ENCODE measurements around the gene ADD3.

DNA sequence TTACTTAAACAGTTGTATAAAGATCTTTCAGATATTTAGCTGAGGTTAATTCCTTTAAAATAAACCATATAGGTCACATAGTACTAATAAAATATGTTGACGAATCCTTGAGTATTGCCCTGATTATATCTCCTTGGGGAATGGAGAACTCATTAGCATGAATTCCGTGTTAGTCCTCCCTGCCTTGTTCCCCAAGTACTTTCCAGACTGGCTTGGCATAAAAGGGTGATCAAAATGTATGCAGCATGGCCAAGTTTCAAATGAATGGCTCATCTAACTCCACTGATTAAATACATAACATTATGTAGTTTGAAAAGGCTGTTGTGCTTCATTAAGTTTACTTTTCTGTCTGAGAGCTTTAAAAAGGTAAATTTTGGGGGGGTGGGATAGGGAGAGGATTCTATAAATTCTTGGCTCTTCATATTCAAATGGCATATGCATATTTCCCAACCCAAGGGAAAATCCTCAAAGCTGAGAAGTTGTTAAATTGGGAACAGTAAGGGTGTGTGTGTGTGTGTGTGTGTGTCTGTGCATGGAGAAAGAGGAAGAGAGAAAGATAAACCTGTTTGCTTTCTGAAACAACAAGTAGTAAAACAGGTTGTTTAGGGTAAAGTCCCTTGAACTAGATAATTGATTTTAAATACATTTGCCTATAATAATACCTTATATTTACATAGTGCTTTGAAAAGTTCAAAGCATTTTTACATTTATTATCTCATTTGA is 4.8 kb upstream of the ADD3 start:
- TF ChIP-seq, protein P1, sequence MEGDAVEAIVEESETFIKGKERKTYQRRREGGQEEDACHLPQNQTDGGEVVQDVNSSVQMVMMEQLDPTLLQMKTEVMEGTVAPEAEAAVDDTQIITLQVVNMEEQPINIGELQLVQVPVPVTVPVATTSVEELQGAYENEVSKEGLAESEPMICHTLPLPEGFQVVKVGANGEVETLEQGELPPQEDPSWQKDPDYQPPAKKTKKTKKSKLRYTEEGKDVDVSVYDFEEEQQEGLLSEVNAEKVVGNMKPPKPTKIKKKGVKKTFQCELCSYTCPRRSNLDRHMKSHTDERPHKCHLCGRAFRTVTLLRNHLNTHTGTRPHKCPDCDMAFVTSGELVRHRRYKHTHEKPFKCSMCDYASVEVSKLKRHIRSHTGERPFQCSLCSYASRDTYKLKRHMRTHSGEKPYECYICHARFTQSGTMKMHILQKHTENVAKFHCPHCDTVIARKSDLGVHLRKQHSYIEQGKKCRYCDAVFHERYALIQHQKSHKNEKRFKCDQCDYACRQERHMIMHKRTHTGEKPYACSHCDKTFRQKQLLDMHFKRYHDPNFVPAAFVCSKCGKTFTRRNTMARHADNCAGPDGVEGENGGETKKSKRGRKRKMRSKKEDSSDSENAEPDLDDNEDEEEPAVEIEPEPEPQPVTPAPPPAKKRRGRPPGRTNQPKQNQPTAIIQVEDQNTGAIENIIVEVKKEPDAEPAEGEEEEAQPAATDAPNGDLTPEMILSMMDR (IDR thresholded peaks at IDR 0.05; ENCODE audit: extremely low read depth in 1 of 2, insufficient read depth in 1 of 2, low read depth in 1 of 2, low read length in 2 of 2): no peak
- TF ChIP-seq FOS (IDR thresholded peaks at IDR 0.05; ENCODE audit: borderline replicate concordance, insufficient read depth, low read length): no peak
